ENCODE measurements around the gene TMEM147.

TMEM147 gene

DNA sequence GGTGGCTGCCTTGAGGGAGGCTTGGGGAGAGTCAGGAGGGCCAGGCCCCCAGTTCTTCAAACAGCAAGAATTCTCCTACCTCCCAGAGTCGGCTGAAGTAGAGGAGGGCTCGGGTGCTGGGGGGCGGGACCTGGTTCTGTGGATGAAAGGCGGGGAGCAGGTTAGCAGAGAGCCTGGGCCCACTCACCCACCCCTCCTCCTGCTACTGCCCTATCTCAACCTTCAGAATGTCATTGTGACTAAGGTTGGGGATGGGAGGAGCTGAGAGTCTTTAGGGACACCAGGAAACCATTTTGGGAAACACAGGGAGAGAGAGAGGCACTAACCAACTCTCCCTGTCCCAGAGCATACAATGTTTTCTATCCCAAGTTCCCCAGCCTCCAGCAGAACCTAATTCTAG is 42.7 kb upstream of the TMEM147 start:
- TF ChIP-seq SP1 (IDR thresholded peaks at IDR 0.05), result no peak
- TF ChIP-seq FOXM1 (IDR thresholded peaks at IDR 0.05; ENCODE audit: borderline replicate concordance), result no peak
- no peak for TF ChIP-seq ELF4 (IDR thresholded peaks at IDR 0.05)
- TF ChIP-seq LEF1 (IDR thresholded peaks at IDR 0.05; ENCODE audit: borderline replicate concordance), result no peak
- TF ChIP-seq TARDBP (IDR thresholded peaks at IDR 0.05), result no peak
- no peak for TF ChIP-seq FOXA1 (IDR thresholded peaks at IDR 0.05)
- no peak for TF ChIP-seq SUZ12 (IDR thresholded peaks at IDR 0.05)
- TF ChIP-seq FOXK2 (IDR thresholded peaks at IDR 0.05), result no peak
- no peak for TF ChIP-seq HDGF (IDR thresholded peaks at IDR 0.05; ENCODE audit: borderline replicate concordance)
- TF ChIP-seq BHLHE40 (IDR thresholded peaks at IDR 0.05; ENCODE audit: borderline replicate concordance), result no peak
- TF ChIP-seq L3MBTL2 (conservative IDR thresholded peaks at IDR 0.05), result no peak
- no peak for TF ChIP-seq ARNT (IDR thresholded peaks at IDR 0.05)
- TF ChIP-seq CTBP1 (IDR thresholded peaks at IDR 0.05; ENCODE audit: borderline replicate concordance), result no peak
- no peak for TF ChIP-seq ZNF384 (IDR thresholded peaks at IDR 0.05)
- TF ChIP-seq, protein P1, sequence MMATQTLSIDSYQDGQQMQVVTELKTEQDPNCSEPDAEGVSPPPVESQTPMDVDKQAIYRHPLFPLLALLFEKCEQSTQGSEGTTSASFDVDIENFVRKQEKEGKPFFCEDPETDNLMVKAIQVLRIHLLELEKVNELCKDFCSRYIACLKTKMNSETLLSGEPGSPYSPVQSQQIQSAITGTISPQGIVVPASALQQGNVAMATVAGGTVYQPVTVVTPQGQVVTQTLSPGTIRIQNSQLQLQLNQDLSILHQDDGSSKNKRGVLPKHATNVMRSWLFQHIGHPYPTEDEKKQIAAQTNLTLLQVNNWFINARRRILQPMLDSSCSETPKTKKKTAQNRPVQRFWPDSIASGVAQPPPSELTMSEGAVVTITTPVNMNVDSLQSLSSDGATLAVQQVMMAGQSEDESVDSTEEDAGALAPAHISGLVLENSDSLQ (IDR thresholded peaks at IDR 0.05), result no peak
- TF ChIP-seq NFRKB (IDR thresholded peaks at IDR 0.05), result no peak
- DNase-seq (ENCODE audit: extremely low spot score), result no peak
- CTCF ChIA-PET, result interaction anchor here (0.9 kb wide), 1 partner anchor 8 kb away, joined by 4 read pairs; no protein-coding TSS in a partner anchor
- POLR2A ChIA-PET, result interaction anchor here (1.1 kb wide), 1 partner anchor 8 kb away, joined by 8 read pairs; no protein-coding TSS in a partner anchor

DNA sequence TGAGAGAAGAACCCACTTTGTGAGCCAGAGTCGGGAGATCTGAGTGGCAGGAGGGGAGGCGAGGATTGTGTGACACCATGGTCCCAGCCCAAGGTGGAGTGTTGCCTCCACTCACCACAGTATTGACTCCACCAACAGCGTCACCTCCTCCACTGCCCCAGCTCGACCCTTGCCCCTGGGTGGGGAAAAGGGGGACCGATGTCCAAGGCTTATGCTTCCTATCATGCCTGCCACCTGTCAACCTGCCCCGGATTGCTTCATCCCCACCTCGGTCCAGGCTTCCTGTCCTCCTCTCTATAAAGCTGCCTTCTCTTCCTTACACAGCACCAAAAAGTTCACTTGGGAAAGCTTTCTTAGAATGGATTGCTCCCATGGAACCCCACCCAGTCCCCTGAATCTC is 39.4 kb upstream of the TMEM147 start:
- CTCF ChIA-PET, result interaction anchor here (1.3 kb wide), 1 partner anchor 11 kb away, joined by 6 read pairs; no protein-coding TSS in a partner anchor
- no peak for DNase-seq (ENCODE audit: extremely low spot score)
- POLR2A ChIA-PET, result interaction anchor here (2.0 kb wide), 1 partner anchor 9 kb away, joined by 14 read pairs; no protein-coding TSS in a partner anchor
- TF ChIP-seq L3MBTL2 (conservative IDR thresholded peaks at IDR 0.05), result no peak
- TF ChIP-seq ZNF384 (IDR thresholded peaks at IDR 0.05), result no peak
- TF ChIP-seq FOXM1 (IDR thresholded peaks at IDR 0.05; ENCODE audit: borderline replicate concordance), result no peak
- TF ChIP-seq FOXA1 (IDR thresholded peaks at IDR 0.05), result no peak
- TF ChIP-seq BHLHE40 (IDR thresholded peaks at IDR 0.05; ENCODE audit: borderline replicate concordance), result no peak
- TF ChIP-seq LEF1 (IDR thresholded peaks at IDR 0.05; ENCODE audit: borderline replicate concordance), result no peak
- TF ChIP-seq SP1 (IDR thresholded peaks at IDR 0.05), result no peak
- TF ChIP-seq TARDBP (IDR thresholded peaks at IDR 0.05), result no peak
- no peak for TF ChIP-seq ELF4 (IDR thresholded peaks at IDR 0.05)
- no peak for TF ChIP-seq HDGF (IDR thresholded peaks at IDR 0.05; ENCODE audit: borderline replicate concordance)
- no peak for TF ChIP-seq SUZ12 (IDR thresholded peaks at IDR 0.05)
- TF ChIP-seq FOXK2 (IDR thresholded peaks at IDR 0.05), result no peak
- TF ChIP-seq NFRKB (IDR thresholded peaks at IDR 0.05), result no peak
- TF ChIP-seq ARNT (IDR thresholded peaks at IDR 0.05), result no peak
- TF ChIP-seq CTBP1 (IDR thresholded peaks at IDR 0.05; ENCODE audit: borderline replicate concordance), result no peak
- TF ChIP-seq, protein P1 (IDR thresholded peaks at IDR 0.05), result no peak

DNA sequence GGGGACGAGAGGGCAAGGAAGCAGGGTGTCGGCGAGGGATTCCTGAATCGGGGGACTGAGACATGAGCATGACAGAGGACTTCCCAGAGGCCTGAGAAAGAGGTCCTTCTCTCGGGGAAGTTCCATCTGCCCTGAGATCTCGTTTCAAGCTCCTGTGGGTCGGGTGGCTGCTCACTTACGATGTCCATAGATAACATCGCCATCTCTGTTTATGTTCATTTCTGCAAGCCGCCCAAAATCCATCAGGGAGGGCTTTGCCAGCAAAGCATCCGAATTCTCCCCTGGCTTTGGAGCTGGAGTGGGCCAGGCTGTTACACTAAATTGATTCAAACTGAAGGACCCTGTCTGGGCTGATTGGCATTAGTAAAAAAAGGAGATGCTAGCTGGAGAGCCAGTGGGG is 37.9 kb upstream of the TMEM147 start:
- DNase-seq (ENCODE audit: extremely low spot score), result no peak
- ChIA-PET POLR2A (no interaction called here), CTCF (no interaction called here)
- no peak for TF ChIP-seq L3MBTL2 (conservative IDR thresholded peaks at IDR 0.05)

DNA sequence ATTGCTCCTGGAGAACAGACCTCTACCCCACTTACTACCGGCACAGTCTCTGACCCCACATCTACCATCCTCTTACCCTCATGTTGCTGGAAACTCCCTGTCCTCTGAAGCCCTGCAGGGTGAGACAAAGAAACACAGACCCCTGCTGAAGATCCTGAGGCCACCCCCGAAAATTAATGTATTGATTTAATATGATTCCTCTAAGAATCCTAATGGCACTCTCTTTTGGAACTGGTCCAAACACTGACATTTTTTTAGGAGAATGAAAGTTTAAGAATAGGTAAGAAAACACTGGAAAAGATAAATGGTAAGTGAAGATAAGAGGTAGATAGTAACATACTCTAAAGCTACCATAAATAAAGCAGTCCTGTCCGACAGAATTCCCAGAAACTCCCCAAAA is 37.3 kb upstream of the TMEM147 start:
- ChIA-PET POLR2A (interaction anchor here (1.4 to 2.1 kb wide), 2 partner anchors 11 to 140 kb away, joined by 6 to 19 read pairs; partner anchors contain the start of gene COX6B1), CTCF (no interaction called here)
- DNase-seq (ENCODE audit: extremely low spot score), result no peak
- no peak for TF ChIP-seq SP1 (IDR thresholded peaks at IDR 0.05)

DNA sequence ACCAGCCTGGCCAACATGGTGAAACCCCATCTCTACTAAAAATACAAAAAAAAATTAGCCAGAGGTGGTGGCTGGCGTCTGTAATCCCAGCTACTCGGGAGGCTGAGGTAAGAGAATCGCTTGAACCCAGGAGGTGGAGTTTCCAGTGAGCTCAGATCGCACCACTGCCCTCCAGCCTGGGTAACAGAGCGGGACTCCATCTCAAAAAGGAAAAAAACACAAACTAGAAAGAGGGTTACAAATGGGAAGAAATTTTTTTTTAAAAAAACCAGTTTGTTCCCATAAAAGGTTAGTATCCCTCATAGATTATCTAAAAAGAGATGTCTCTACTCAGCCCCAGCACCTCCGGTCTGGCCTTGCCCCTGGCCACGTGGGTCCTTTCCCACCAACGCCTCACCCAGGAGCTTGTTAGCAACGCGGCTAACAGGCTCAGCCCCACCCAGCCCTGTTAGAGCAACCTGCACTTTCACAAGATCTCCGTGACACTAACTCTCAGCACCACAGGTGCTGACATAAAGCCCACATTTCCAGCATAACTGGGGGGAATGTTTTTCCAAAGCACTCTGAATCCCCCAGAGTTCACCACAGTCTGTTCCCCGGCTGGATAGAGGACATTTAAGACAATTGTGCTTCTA is 36.3 kb upstream of the TMEM147 start:
- CTCF ChIA-PET, result interaction anchor here (0.7 to 1.0 kb wide), 4 partner anchors 14 to 83 kb away, joined by 3 to 4 read pairs (median 3); no protein-coding TSS in a partner anchor
- peak; percentile 61 for DNase-seq (ENCODE audit: extremely low spot score)
- TF ChIP-seq L3MBTL2 (conservative IDR thresholded peaks at IDR 0.05) (peak; percentile 90), SP1 (IDR thresholded peaks at IDR 0.05) (no peak)
- POLR2A ChIA-PET, result interaction anchor here (0.6 to 2.1 kb wide), 10 partner anchors 9 to 139 kb away, joined by 3 to 19 read pairs (median 4); partner anchors contain the start of gene COX6B1

DNA sequence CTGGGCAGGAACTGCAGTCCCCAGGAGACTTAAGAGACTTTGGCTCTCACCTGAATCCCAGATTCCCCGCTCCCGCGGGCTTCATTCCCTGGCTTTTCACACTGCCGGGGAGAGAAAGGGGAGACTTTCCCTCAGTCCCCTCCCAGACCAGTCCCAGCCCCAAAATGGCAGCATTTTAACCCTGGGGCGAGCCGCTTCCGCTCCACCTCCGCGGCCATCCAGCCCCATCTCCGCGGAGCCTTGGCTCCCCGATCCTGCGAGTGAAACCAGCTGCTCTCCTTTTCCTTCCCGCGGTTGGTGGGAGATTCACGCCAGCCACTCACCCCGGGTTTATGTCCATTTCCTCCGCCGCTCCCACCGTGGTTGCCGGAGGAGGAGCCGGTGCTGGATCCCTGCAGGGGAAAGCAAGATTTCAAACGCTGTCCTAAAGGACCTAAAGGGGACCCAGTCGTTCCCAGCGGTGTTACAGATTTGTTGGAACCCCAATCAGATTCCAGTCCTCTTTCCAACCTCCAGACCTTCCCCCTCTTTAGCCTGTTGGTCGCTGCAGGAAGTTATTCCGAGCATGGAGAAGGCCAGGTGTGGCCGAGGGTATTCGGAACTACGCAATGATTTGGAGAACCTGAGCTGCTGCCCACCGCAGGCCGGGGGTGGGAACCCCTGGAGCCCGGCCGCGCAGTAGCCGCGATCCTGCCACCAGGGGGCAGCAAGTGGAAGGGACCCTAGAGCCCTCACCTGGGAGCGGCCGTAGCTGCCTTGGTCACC is 35.4 kb upstream of the TMEM147 start:
- ChIA-PET CTCF (interaction anchor here (1.0 to 1.2 kb wide), 8 partner anchors 8 to 157 kb away, joined by 3 to 7 read pairs (median 4); no protein-coding TSS in a partner anchor), POLR2A (interaction anchor here (0.6 to 2.1 kb wide), 37 partner anchors 8 to 285 kb away, joined by 3 to 19 read pairs (median 4); partner anchors contain the start of genes COX6B1 and HAUS5)
- peak; percentile 92 for DNase-seq (ENCODE audit: extremely low spot score)

DNA sequence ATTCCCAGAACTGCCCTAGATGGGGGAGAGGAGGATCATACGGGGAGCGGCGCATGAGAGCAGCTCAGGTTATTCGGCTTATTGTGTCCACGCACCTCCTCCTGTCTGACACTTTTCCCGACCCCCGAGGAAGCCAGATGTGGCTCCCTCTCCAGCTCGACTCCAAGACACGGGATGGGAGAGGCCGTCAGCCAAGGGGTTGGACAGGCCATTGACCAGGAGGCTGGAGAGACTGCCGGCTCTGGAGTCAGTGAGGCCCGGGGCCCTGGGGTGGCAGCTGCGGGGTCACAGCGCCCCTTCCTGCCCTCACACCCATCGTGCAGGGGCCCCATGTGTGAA is 34.8 kb upstream of the TMEM147 start:
- DNase-seq (ENCODE audit: extremely low spot score), result no peak
- TF ChIP-seq ELF4 (IDR thresholded peaks at IDR 0.05) (no peak), CTBP1 (IDR thresholded peaks at IDR 0.05; ENCODE audit: borderline replicate concordance) (0 out of 2 replicates have a peak, but pooled peaks have one; percentile 31)
- CTCF ChIA-PET, result interaction anchor here (0.9 to 1.2 kb wide), 9 partner anchors 8 to 157 kb away, joined by 3 to 7 read pairs (median 3); no protein-coding TSS in a partner anchor
- POLR2A ChIA-PET, result interaction anchor here (0.6 to 1.6 kb wide), 33 partner anchors 8 to 285 kb away, joined by 3 to 13 read pairs (median 4); partner anchors contain the start of genes COX6B1 and HAUS5

More for the DNA sequence above, 35.4 kb upstream of the TMEM147 start:
- TF ChIP-seq FOXA1 (IDR thresholded peaks at IDR 0.05) (no peak), ELF4 (IDR thresholded peaks at IDR 0.05) (peak; percentile 3; the same call in 1 of the 2 replicates), CTBP1 (IDR thresholded peaks at IDR 0.05; ENCODE audit: borderline replicate concordance) (no peak), NFRKB (IDR thresholded peaks at IDR 0.05) (peak; percentile 73)
